GM10266 (cell line): ENCODE results near the gene CMC1.

Source experiments
- DNase-seq: peaks from one replicate; pipeline ENCODE4 v3.0.0; 2012; ENCODE audit errors: extremely low spot score
- CTCF ChIP-seq: IDR thresholded peaks from 2 replicates; pipeline ENCODE4 v1.5.1; 2012; ENCODE audit warnings: mild to moderate bottlenecking, low read depth; ENCODE audit not compliant: control insufficient read depth, insufficient read depth; ENCODE audit errors: missing control alignments

Gene CMC1

GRCh38 chr3:28290863-28291300 is 49.5 kb downstream of the CMC1 start:
- no peak for TF ChIP-seq CTCF
- no peak for DNase-seq

- DNase-seq = no peak
- TF ChIP-seq CTCF = no peak
Observed at GRCh38 chr3:28291577-28291976, 50.2 kb downstream of the CMC1 start.

- TF ChIP-seq CTCF = no peak
Observed at GRCh38 chr3:28292622-28293021, 51.2 kb downstream of the CMC1 start.

GRCh38 chr3:28294667-28295413 is 53.4 kb downstream of the CMC1 start:
- no peak for TF ChIP-seq CTCF
- no peak for DNase-seq

More at GRCh38 chr3:28292622-28293021, 51.2 kb downstream of the CMC1 start:
- no peak for DNase-seq

GRCh38 chr3:28295898-28296490 is 54.6 kb downstream of the CMC1 start:
- TF ChIP-seq CTCF = no peak
- no peak for DNase-seq

- no peak for TF ChIP-seq CTCF
Observed at GRCh38 chr3:28299705-28300104, 58.3 kb downstream of the CMC1 start.

GRCh38 chr3:28300345-28300962 is 59.0 kb downstream of the CMC1 start:
- TF ChIP-seq CTCF = no peak
- DNase-seq = no peak

More at GRCh38 chr3:28299705-28300104, 58.3 kb downstream of the CMC1 start:
- DNase-seq = no peak
